Astrocyte of the spinal cord (primary cell): ENCODE results near the gene MAP1LC3A.

Source experiments
- DNase-seq: peaks from one replicate; pipeline ENCODE4 v3.0.0; 2011; ENCODE audit warnings: low read depth, low spot score
- H3K4me3 ChIP-seq: 2 replicates; pipeline ENCODE4 v1.5.1; 2011; ENCODE audit warnings: low read depth, mild to moderate bottlenecking, low read length, moderate library complexity
- CTCF ChIP-seq: IDR thresholded peaks from 2 replicates; pipeline ENCODE4 v1.5.1; 2012; ENCODE audit warnings: low read depth, mild to moderate bottlenecking, low read length, inconsistent platforms
- in situ Hi-C: cut with HindIII; loops from 2 replicates; pipeline ENCODE4 v1.10.0; 2017; ENCODE audit warnings: low sequenced_read_pairs

Gene MAP1LC3A

GRCh38 chr20:34541264-34541901 lies 17.1 kb upstream of the MAP1LC3A start:
- TF ChIP-seq CTCF: no peak
- no peak for DNase-seq
- in situ Hi-C loops: no loop called here
- no peak overlapping the region for H3K4me3 ChIP-seq

- no peak for DNase-seq
- TF ChIP-seq CTCF: no peak
- no peak overlapping the region for H3K4me3 ChIP-seq
- in situ Hi-C loops: no loop called here
These were observed 16.6 kb upstream of the MAP1LC3A start for GRCh38 chr20:34541917-34542316.

GRCh38 chr20:34542439-34542838 lies 16.1 kb upstream of the MAP1LC3A start:
- H3K4me3 ChIP-seq: no peak overlapping the region
- DNase-seq: no peak
- TF ChIP-seq CTCF: no peak
- in situ Hi-C loops: no loop called here

- no peak for DNase-seq
- in situ Hi-C loops: no loop called here
- TF ChIP-seq CTCF: no peak
- no peak overlapping the region for H3K4me3 ChIP-seq
These were observed 15.0 kb upstream of the MAP1LC3A start for GRCh38 chr20:34543463-34544056.

- H3K4me3 ChIP-seq: no peak overlapping the region
- no peak for DNase-seq
- no peak for TF ChIP-seq CTCF
- in situ Hi-C loops: no loop called here
These were observed 14.3 kb upstream of the MAP1LC3A start for GRCh38 chr20:34544109-34544796.

GRCh38 chr20:34546751-34547181 lies 11.8 kb upstream of the MAP1LC3A start:
- no peak overlapping the region for H3K4me3 ChIP-seq
- DNase-seq: no peak
- in situ Hi-C loops: no loop called here
- TF ChIP-seq CTCF: no peak
